Stimulated activated CD4-positive, alpha-beta T cell treated with anti-CD3 and anti-CD28 coated beads, Interleukin-1b, Interleukin-23, amount 100 ng/mL, for 1 hour (primary cell): ENCODE measurements around the gene GABRB3.
"Not testable (repeated sequence)": the region's sequence is repeated elsewhere in the genome, so short reads cannot be mapped to it uniquely, and the experiment has no call there.

ENCODE experiments used
- DNase-seq, 2 donors: peaks; one replicate each; pipeline ENCODE4 v3.0.0-alpha.2; 2020; ENCODE audit warnings: low read depth in 2 of 2

Gene GABRB3

DNA sequence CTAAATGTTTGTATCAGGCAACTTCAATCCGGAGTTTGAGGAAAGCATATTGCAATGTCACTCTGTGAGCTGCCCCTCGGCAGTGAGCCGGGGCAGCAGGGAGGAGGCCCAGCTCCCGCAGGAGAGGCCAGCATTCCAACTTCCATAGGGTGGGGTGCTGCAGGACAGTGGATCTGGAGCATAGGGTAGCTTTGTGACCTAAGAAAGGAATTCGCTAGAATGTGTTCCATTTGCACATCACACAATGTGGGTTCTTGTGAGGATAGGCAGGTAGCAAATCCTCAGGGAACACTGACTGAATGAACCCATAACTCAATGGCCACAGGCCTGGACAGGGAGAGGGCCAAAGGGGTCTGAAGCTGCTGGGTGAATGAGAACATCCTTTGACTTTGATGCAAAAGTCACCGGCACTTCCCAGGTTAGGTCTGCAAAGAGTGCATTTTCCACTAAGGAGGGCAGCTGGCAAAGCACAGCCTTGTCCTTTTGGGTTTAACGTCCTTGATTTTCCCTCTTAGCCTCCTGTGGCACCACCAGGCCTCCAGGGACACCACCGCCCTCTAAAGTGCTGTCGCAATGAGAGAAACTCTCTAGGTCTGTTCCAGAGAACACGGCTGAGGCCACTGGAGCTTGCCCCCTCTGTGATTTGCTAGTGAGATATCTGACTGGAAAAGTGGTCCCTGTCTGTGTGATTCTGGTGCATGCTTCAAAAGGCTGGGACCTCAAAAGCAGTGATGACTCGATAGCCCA lies 36.2 kb downstream of the GABRB3 start:
- DNase-seq, result no peak

DNA sequence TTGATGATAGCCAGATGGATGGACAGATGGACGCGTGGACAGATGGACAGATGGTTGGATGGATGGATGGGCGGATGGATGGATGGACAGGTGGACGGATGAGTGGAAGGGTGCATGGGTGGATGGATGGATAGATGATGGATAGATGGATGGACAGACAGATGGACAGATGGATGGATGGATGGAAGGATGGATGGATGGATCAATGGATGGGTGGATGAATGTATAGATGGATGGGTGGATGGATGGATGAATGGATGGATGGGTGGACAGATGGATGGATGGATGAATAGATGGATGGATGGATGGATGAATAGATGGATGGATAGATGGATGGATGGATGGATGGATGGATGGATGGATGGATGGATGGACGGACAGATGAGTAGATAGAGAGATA lies 40.9 kb downstream of the GABRB3 start:
- DNase-seq, result no peak

DNA sequence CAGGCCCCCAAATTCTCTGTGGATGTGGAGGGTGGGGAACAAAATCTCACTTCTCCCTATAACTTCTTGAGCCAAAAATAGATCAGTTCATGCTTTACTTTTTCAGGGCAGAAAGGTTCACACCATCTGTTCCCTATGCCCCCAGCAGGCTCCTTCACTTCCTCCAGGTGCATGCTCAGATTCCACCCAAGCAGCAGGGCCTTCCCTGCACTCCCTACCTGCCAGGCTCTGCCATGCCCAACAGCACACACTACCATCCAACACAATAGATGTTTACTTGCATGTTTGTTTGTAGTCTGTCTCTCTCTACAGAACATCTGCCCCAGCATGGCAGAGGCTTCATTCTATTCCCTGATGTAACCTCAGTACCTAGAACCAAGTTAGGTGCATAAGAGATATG lies 43.3 kb downstream of the GABRB3 start:
- no peak for DNase-seq

DNA sequence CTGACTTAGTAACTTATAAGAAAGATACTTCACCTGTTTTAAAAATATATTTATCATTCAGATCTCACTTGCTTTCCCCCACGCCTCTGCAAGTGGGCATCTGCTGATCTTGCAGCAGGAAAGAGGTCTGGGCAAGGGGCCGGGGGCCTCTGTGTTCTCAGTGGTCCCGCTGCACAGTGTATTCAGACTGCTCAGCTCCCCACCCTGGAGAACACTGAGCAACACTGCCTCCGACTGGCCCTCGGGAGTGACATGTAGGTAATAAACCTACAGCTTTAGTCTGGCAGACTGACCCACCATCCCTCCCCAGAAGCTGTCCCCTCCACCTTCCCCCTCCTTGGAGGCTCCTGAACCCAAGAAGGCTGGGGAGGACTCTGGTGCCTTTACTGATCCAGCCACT lies 43.8 kb downstream of the GABRB3 start:
- no peak for DNase-seq

DNA sequence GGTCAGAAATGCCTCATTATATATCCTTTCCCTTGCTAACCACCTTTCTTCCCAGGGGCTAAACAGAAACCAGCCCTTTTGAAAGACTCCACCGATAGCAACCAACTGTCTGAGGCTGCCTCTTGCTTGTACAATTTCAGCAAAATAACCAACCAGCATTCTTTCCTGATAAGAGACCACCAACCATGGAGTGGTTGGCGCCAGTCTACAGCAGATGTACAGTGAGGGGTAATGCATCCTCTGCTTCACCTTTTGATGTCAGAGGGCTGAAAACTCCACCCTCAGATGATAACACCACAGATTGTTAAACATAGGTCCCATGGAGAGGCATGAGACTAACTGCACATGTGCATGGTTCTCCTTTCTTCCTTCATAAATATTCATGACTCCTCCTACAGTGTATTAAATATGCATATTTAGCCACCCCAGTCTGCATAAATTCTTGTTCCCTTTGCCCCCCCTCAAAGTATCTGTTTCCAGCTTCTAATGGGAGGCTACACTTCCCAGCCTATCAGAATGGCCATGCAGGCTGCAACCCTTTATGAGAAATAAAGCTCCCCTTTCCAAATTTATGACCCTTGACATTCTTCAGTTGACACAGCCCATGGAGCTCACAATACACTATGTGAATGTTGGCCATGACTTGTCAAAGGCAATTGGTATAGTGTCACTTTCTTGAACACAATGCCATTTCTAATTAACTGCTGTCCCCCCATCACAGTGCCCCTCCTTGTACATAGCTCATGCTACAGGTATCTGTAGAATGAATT lies 48.3 kb downstream of the GABRB3 start:
- no peak for DNase-seq

DNA sequence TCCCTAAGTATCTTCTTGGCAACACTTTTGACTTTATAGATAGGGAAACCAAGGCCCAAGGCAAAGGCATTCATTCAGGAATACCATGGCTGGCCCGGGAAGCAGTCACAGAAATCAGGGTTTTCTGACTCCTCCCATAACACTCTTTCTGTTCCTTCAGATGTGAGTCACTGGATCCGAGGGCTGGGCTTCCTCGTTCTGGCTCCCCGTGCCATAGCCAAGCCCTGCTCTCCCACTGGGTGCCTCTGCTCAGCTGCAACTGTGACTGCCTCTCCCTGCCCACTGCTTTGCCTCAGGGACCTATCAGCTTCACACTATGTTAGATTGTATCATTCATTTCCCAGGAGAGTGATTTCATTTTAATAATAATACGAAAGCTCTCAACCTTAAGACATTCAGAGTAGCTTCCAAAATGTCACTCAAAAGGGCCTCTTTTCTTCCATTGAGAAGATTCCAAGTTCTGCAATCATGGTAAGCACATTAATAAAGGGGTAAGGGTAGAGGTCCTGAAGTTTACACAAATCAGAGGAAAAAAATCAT lies 50.2 kb downstream of the GABRB3 start:
- no peak for DNase-seq

DNA sequence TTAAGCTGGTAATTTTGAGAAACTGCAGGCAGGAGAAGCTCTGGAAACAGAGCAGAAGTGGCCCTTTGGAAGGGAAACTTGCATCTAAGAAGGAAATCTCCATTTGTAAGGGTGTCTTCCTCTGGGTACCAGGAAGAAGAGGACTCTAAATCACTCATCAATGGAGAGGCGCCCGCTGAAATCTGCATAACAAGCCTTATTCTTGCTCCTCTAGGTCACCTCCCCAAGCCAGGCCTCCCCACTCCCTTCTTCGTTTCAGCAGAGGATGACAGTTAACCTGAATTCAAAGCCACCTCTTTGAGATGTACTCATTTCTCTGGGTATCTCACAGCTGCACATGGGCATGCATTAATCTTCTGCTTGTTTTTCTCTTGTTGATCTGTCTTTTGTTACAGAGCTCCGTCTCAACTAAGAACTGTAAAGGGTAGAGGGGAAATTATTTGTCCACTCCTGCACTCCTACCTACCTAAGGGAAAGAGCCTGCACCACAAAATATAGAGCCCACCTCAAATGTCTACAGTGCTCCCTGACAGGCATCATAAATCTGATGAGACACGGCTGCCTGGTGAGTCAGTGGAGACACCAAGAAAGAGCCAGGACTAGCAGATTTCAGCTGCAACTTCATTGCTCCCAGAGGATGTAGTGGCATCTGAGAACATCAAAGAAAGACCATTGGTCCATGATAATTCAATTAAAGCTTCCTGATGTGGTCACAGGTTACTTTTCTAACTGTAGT lies 51.5 kb downstream of the GABRB3 start:
- no peak for DNase-seq

DNA sequence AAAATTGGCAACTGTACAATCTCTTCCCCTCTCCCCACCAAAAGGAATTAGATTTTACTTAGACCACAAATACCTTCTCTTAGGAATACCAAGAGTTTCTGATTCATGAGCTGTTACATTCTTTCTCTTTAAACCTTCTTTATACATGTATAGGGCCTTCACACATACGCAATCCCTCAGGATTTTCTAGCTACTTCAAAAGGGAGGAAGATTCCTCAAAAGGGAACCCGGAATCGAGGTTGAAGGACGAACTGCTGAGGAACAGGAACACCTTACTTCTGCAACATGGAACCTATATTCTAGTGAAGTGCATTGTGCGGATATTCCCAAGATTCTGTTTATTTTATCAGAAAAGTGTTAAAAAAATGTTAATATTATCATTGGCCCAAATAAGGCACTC lies 52.3 kb downstream of the GABRB3 start:
- no peak for DNase-seq

DNA sequence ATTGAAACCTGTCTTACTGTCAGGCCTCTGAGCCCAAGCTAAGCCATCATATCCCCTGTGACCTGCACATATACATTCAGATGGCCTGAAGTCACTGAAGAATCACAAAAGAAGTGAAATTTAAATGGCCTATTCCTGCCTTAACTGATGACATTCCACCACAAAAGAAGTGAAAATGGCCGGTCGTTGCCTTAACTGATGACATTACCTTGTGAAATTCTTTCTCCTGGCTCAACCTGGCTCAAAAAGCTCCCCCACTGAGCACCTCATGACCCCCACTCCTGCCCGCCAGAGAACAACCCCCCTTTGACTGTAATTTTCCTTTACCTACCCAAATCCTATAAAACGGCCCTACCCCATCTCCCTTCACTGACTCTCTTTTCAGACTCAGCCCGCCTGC lies 53.0 kb downstream of the GABRB3 start:
- DNase-seq, result not testable (repeated sequence)

DNA sequence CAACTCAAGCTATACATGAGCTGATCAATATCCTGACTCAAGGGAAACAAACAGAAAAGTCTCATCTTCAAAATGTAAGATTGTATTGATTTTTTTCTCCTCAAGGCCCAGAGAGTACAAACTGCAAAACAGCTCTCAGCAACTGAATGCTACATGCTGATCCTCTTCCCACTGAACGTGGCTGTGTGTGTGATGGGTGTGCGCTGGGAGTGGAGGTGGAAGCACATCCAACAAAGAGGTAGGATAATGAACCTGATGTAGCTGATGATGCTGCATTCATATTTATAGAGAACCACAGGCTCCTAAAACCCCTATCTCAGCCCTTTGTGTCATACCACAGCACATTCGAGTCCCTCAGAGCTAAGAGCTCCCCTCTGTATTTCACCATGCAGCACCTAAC lies 56.8 kb downstream of the GABRB3 start:
- no peak for DNase-seq

DNA sequence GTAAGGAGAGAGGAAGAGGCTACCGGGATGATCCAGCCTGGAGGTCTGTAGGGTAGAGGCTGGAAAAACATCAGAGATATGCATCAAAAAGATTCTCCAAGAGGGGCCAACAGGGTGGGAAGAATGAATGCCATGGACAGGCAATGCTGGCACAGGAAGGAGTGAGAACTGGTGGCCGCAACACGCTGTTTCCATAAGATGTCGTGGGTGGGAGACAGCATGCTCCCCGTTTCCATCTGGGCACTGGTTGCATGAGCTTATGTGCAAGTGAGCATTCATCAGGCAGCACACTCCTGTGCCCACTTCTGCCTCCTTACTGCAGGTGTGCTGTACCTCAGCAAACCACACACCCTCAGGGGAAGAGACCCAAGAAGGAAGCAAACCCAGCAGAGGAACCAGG lies 59.4 kb downstream of the GABRB3 start:
- no peak for DNase-seq

DNA sequence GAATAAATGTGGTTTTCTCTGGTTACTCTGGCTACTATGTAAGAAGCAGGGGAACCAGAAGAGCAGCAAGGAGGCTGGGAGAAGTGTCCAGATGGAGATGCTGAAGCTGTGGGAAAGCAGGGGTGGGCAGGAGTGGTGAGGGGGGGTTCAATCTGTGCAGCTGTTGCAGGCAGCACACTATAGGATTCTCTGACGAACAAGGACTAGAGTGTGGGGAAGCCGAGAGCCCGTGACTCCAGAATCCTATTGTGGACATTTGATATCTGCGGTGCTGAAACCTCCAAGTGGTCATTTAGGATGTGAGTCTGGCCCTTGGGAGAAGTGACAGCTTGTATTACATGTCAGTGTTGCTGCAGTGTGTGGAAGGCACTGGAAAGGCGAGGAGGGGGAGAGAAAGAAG lies 60.5 kb downstream of the GABRB3 start:
- no peak for DNase-seq

DNA sequence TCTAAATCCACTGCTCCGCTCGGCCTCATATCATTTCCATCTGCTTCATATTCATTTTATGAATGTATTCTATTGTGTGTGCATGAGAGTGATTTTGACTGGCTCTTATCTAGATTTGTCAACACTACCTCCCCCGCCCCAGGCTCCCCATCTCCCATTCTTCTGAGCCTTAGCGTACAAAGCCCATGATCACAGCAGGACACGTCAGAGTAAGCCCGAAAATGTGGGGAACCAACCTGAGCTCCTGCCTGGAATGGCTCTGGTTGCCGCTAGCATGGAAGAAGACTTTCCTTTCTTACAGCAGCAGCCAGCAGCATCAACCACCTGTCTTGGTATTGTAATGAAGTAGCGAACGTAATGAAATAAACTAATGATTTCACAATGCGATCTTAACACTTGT lies 61.4 kb downstream of the GABRB3 start:
- DNase-seq, result no peak

DNA sequence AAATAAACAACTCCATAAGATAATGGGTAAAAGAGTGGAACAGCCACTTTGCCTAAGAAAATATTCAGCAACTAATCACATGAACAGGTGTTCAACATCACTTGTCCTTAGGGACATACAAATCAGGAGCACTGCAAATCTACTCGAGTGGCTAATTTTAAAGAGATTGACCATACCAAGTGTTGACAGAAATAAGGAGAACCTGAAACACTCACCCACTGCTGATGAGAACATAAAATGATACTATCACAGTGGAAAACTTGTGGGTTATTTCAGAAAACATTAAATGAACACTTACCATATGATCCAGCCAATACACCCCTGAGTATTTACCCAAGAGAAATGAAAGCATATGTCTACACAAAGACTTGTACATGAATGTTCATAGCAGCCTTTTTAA lies 70.5 kb downstream of the GABRB3 start:
- DNase-seq, result no peak

DNA sequence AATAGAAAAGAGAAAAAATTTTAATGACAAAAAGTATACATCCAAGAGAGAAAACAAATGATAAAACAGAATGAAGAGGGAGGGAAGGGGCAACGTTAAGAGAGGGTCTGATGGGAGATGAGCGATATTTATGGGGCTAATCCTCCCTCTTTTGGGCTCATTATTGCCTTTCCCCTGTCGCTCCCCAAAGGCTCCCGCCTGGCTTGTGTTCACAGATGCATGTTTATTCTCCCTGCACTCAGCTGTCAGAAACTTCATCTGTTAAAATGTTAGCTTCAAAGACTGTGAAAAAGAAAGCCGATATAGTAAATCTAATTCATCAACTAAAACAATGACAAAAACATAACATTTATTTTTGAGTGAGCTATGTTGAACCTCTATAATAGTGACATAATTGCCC lies 74.3 kb downstream of the GABRB3 start:
- no peak for DNase-seq

DNA sequence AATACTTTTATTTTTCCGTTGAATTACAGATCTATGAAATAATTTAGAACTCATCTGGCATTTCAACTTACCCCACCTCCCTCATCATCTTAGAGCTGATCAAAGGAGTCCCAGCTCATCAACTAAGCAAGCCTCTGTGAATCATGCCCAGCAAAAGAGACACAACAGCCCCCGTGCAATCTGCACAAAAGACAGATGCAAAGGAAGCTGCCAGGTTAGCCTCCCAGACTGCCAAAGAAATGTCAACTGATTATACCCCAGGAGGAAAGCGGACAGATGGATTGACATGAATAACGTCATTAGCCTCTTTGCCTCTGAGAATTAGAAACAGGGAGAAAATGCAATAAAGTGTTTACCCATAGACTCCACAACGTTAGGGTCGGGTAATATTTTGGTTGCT lies 75.0 kb downstream of the GABRB3 start:
- DNase-seq, result no peak

DNA sequence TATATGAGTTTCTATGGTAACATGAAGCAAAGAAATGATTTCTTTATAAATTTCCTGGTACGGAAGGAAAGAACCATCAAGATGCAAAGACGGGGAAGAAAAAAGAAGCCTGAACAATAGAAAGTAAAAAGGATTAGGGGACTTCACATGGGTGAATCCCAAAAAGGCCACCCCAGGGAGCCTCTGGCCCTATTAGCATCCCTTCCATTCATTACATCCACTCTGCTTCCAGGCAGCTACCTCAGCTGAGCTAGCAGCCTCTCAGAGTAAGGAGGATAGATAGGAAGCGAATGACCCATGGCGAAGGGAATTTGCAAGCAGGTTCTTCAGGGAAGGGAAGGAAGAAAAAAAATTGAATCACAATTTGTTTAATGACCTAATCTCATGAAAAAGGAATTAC lies 81.6 kb downstream of the GABRB3 start:
- DNase-seq, result no peak

DNA sequence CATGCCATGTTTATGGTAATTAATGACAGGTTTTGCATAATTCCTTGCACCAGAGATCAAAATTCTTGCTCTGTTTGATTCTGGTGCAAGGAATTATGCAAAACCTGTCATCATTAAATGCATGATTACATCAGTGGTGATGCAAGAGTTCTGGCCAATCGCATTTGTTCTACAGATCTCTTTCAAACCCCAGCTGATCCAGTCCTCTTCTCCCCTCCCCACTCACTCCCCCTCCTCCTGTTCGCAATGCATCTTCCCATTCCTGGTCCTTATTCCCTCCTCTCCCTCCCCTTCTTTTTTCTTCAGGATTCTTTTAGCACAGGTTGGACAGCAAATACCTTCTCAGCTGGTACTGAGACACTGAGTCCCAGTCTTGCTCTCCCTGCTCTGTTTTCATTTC lies 82.1 kb downstream of the GABRB3 start:
- no peak for DNase-seq

DNA sequence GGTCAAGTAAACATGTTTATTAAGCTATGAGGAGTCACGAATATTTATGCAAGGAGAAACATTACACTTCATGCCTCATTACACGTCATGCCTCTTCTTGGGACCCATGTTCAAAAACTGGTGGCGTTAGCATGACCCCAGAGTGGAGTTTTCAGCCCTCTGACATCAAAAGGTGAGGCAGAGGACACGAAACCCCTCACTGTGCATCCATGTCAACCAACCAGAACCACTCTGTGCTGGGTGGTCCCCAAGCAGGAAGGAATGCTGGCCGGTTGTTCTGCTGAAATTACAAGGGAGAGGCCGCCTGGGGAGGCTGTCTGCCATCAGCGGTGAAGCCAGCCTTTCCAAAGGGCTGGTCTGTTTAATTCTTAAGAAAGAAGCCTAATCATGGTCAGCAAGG lies 83.4 kb downstream of the GABRB3 start:
- no peak for DNase-seq

DNA sequence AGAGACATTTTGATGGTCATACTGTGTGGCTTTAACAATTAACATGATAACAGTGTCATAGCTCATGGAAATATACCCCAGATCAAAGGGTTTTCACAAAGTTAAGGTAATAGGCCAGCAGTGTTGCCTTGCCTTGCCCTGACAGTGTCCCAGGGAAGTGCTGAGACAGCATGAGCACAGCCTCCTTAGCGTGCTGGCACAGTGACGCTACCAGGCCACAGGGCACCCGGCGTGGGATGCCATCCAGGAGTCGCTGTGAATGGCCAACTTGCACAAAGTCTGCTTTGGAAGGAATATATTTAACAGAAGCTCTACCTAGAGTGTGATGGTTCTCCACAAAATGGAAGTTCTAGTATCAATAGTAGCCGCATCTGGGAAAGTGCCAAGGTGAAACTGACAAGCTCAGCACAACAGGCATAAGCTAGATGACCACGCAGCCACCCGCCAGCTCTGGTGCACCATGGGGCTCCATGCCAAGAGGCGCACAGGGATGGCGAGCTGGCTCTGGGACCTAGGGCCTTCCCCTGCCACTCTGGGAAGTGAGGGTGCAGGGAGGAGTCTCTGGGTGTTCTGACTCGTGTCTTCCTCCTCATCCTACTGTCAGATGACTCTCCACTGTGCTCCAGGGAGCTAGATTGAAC lies 86.2 kb downstream of the GABRB3 start:
- DNase-seq, result no peak

DNA sequence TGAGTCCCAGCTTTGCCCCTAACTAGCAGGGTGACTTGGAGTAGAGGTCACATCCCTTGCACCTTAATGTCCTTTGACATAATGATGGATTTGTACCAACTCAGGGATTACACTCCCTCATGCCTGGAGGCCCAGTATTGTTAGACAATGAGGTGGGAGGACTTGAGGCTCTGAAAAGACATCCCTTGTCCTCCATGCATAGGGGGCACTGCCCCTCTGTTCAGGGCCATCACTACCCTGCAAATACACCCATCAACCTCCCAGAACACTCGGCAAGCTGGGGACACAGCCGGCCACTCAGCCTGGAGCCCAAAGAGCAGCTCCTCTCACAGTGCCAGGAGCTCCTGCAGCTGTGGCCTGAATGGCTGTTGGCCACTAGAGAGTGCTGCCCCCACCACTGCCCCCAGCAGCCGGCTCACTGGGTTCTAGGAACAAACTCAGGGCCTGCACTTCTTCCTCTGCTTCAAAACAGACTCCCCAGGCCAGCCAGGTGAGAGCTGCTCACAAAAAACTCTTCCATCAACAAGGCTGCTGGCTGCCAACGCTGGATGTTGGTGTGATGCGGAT lies 90.2 kb downstream of the GABRB3 start:
- DNase-seq, result no peak

DNA sequence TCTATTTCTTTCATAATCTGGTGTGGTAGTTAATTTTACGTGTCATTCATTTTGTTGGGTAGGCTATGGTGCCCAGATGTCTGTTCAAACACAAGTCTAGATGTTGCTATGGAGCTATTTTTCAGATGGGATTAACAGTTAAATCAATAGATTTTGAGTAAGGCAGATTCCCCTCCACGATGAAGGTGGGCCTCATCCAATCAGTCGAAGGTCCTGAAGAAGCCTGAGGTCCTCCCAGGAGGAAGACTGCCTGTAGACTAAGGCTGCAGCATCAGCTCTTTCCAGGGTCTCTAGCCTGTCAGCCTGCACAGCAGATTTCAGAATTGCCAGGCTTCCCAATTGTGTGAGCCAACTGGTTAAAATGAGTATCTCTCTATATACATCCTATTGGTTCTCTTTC lies 92.9 kb downstream of the GABRB3 start:
- DNase-seq, result no peak
